Measurements from ENCODE around the gene SPIRE1.

- TF ChIP-seq CTCF (conservative IDR thresholded peaks at IDR 0.05; ENCODE audit: low read length) (no peak), EZH2phosphoT487 (IDR thresholded peaks at IDR 0.05; ENCODE audit: borderline replicate concordance, low read depth, low read length) (no peak)
These were observed 214.4 kb downstream of the SPIRE1 start for GRCh38 chr18:12443551-12443950.
